Measurements from ENCODE around the gene RWDD4. TPM values are rescaled to one million over a fixed set of nuclear protein-coding genes. Genes with fewer than 3 reads are reported as not detected.

The RWDD4 gene
- total and polyA plus RNA-seq, 5 donors = 14.2 to 21.4 (median 18.0) TPM

GRCh38 chr4:183620421-183620820, 38.6 kb downstream of the RWDD4 start:
- DNase-seq (no peak), ATAC-seq (no peak)
- no peaks in the 10 kb centered on the region for H3K27me3 ChIP-seq (ENCODE audit: control insufficient read depth, insufficient read depth)
- 74% methylated on average over 2 of the region's 2 CpGs for WGBS
- no peak overlapping the region for H3K4me3 ChIP-seq (ENCODE audit: low read length)
- H3K27ac ChIP-seq (ENCODE audit: low read length) = no peak overlapping the region
- intact Hi-C loops (cut with DNase I) = no loop called here
- H3K9me3 ChIP-seq (ENCODE audit: control insufficient read depth, low read length) = no peaks in the 10 kb centered on the region
- no peaks in the 10 kb centered on the region for H3K4me1 ChIP-seq (ENCODE audit: control insufficient read depth, insufficient read depth, low read length)

DNA sequence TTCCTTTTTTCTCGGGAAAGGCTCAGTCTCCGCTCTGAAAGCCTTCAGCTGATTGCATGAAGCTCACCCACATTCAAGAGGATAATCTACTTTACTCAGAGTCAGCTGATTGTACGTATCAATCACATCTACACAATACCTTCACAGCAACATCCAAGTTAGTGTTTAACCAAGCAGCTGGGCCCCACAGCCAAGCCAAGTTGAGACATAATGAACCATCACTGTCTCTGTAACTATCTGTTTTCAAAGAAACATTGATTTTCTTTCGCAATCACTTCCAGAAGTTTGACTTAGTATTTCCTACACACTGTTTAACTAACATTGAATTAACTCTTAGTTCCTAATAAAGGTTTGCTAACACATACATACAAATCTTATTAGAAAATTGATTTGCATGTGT, 40.3 kb downstream of the RWDD4 start:
- Histone ChIP-seq H3K4me1 (ENCODE audit: control insufficient read depth, insufficient read depth, low read length) (no peaks in the 10 kb centered on the region), H3K9me3 (ENCODE audit: control insufficient read depth, low read length) (no peaks in the 10 kb centered on the region), H3K27me3 (ENCODE audit: control insufficient read depth, insufficient read depth) (no peaks in the 10 kb centered on the region), H3K27ac (ENCODE audit: low read length) (no peak overlapping the region), H3K4me3 (ENCODE audit: low read length) (no peak overlapping the region)
- intact Hi-C loops (cut with DNase I) = no loop called here
- WGBS = 69% methylated on average over 4 of the region's 4 CpGs
- ATAC-seq = no peak
- DNase-seq = no peak

DNA sequence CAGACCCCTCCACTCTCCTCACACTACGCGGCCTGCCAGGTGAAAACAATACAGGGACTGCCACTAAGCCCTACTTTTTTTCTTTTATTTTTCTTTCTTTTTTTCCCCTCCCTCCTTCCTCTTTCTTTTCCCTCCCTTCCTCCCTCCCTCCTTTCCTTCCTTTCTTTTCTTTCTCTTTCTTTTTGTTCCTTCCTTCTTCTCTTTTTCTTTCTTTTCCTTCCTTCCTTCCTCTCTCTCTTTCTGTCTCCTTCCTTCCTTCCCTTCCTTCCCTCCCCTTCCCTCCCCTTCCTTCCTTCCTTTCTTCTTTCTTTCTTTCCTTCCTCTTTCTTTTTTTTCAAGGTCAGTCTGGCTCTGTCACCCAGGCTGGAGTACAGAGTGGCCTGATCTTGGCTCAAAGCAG, 41.9 kb downstream of the RWDD4 start:
- Histone ChIP-seq H3K4me1 (ENCODE audit: control insufficient read depth, insufficient read depth, low read length) (no peaks in the 10 kb centered on the region), H3K27me3 (ENCODE audit: control insufficient read depth, insufficient read depth) (no peaks in the 10 kb centered on the region), H3K4me3 (ENCODE audit: low read length) (no peak overlapping the region), H3K27ac (ENCODE audit: low read length) (no peak overlapping the region), H3K9me3 (ENCODE audit: control insufficient read depth, low read length) (no peaks in the 10 kb centered on the region)
- ATAC-seq (no peak), DNase-seq (no peak)
- 96% methylated on average over 2 of the region's 2 CpGs for WGBS
- intact Hi-C loops (cut with DNase I) = no loop called here

DNA sequence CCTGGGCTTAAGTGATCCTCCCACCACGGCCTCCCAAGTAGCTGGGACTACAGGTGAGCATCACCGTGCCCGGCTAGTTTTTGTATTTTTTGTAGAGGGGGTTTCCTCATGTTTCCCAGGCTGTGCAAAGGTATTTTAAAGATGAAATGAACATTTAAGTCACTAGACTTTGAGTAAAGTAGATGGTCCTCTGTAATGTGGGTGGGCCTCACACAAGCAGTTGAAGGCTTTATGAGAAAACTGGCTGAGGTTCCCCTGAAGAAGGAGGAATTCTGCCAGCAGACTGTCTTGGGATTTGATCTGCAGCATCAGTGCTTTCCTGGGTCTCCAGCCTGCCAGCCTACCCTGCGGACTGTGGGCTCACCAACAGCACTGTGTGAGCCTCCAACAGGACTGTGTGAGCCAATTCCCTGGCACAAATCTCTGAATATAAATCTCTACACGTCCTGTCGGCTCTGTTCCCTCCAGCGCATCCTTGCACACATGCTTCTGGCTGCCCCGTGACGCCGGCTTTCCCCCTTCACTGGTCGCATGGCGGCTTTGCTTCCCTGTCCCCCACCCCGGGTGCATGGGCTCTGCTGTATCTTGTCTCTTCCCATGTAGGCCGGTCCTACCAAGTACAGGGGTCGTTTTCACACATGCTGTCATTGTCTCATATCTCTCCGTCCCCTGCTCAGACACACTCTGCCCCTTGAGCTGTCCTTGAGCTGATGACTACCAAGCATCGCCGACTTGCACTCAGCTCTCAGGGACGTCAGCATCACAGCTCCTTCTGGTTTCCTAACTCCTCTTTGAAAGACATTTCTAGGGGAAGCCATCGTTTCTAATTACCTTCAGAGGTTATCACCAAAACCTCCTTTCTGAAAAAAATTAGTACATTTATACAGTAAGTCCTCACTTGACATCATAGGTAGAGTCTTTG, 46.4 kb downstream of the RWDD4 start:
- Histone ChIP-seq H3K4me3 (ENCODE audit: low read length) (no peak overlapping the region), H3K9me3 (ENCODE audit: control insufficient read depth, low read length) (no peaks in the 10 kb centered on the region), H3K4me1 (ENCODE audit: control insufficient read depth, insufficient read depth, low read length) (no peaks in the 10 kb centered on the region), H3K27ac (ENCODE audit: low read length) (no peak overlapping the region), H3K27me3 (ENCODE audit: control insufficient read depth, insufficient read depth) (no peaks in the 10 kb centered on the region)
- WGBS = 78% methylated on average over 20 of the region's 20 CpGs
- intact Hi-C loops (cut with DNase I) = no loop called here
- DNase-seq (no peak), ATAC-seq (no peak)

GRCh38 chr4:183611210-183611830, 47.7 kb downstream of the RWDD4 start:
- Histone ChIP-seq H3K9me3 (ENCODE audit: control insufficient read depth, low read length) (no peaks in the 10 kb centered on the region), H3K27ac (ENCODE audit: low read length) (no peak overlapping the region), H3K4me1 (ENCODE audit: control insufficient read depth, insufficient read depth, low read length) (no peaks in the 10 kb centered on the region), H3K27me3 (ENCODE audit: control insufficient read depth, insufficient read depth) (no peaks in the 10 kb centered on the region), H3K4me3 (ENCODE audit: low read length) (no peak overlapping the region)
- WGBS = 88% methylated on average over 15 of the region's 15 CpGs
- intact Hi-C loops (cut with DNase I) = no loop called here
- ATAC-seq (no peak), DNase-seq (no peak)

DNA sequence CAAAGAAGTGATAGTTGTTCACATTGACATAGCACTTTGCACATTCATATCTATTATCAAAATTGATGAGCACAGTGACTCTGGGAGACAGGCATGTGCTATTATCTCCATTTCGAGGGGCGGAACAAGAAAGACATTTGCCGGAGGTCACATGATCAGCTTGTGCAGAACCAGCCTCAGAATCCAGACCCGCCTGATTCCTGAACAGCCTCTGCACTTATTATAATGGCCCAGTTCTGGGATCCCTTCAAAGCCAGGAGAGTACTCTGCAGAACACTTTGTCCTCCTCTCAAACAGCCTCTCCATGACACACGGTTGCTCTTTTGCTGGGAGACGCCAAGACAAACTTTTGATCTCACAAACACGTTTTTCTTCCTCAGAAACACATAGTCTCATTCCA, 48.4 kb downstream of the RWDD4 start:
- intact Hi-C loops (cut with DNase I) = no loop called here
- no peaks in the 10 kb centered on the region for H3K9me3 ChIP-seq (ENCODE audit: control insufficient read depth, low read length)
- ATAC-seq = peak; percentile 26 to 41
- H3K27ac ChIP-seq (ENCODE audit: low read length) = no peak overlapping the region
- H3K4me3 ChIP-seq (ENCODE audit: low read length) = no peak overlapping the region
- WGBS = 46% methylated on average over 7 of the region's 7 CpGs
- no peaks in the 10 kb centered on the region for H3K27me3 ChIP-seq (ENCODE audit: control insufficient read depth, insufficient read depth)
- H3K4me1 ChIP-seq (ENCODE audit: control insufficient read depth, insufficient read depth, low read length) = no peaks in the 10 kb centered on the region
- no peak for DNase-seq

DNA sequence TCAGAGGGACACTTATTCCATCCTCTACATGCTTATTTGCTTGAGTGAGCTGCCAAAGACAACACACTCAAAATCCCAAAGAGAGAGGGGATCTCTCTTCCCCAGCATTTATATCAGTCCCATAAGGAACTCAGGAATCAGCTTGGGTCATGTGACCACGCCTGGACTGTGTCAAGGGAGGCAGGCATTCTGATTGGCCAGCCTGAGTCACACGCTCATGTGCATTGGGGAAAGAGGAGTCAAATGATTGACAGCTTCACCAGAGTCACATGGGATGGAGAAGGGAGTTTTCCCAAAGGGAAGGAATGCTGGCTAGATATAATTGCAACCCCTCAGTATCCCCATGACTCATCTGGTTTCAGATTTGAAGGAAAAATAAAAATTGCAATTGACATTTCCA, 49.0 kb downstream of the RWDD4 start:
- H3K27me3 ChIP-seq (ENCODE audit: control insufficient read depth, insufficient read depth) = no peaks in the 10 kb centered on the region

GRCh38 chr4:183609151-183609550, 49.8 kb downstream of the RWDD4 start:
- DNase-seq = no peak
- Histone ChIP-seq H3K27ac (ENCODE audit: low read length) (no peak overlapping the region), H3K4me1 (ENCODE audit: control insufficient read depth, insufficient read depth, low read length) (no peaks in the 10 kb centered on the region), H3K4me3 (ENCODE audit: low read length) (no peak overlapping the region), H3K27me3 (ENCODE audit: control insufficient read depth, insufficient read depth) (no peaks in the 10 kb centered on the region), H3K9me3 (ENCODE audit: control insufficient read depth, low read length) (no peaks in the 10 kb centered on the region)
- intact Hi-C loops (cut with DNase I) = loop anchor here in 1 of 4 donors (10.0 kb wide), 2 partner anchors 104 to 134 kb away; partner anchors contain the start of gene ING2
- no peak for ATAC-seq
- WGBS = 94% methylated on average over 9 of the region's 9 CpGs

More for the DNA sequence above, 49.0 kb downstream of the RWDD4 start:
- DNase-seq (no peak), ATAC-seq (peak in 1 of 2 donors; percentile 64)
- Histone ChIP-seq H3K4me3 (ENCODE audit: low read length) (no peak overlapping the region), H3K27ac (ENCODE audit: low read length) (no peak overlapping the region), H3K4me1 (ENCODE audit: control insufficient read depth, insufficient read depth, low read length) (no peaks in the 10 kb centered on the region), H3K9me3 (ENCODE audit: control insufficient read depth, low read length) (no peaks in the 10 kb centered on the region)
- 84% methylated on average over 2 of the region's 2 CpGs for WGBS
- intact Hi-C loops (cut with DNase I) = no loop called here

- no peak overlapping the region for H3K4me3 ChIP-seq (ENCODE audit: low read length)
- WGBS = 70% methylated on average over 4 of the region's 4 CpGs
- ATAC-seq (no peak), DNase-seq (no peak)
- H3K9me3 ChIP-seq (ENCODE audit: control insufficient read depth, low read length) = no peaks in the 10 kb centered on the region
- intact Hi-C loops (cut with DNase I) = loop anchor here in 1 of 4 donors (10.0 kb wide), 2 partner anchors 103 to 133 kb away; partner anchors contain the start of gene ING2
- H3K27me3 ChIP-seq (ENCODE audit: control insufficient read depth, insufficient read depth) = no peaks in the 10 kb centered on the region
- no peak overlapping the region for H3K27ac ChIP-seq (ENCODE audit: low read length)
- no peaks in the 10 kb centered on the region for H3K4me1 ChIP-seq (ENCODE audit: control insufficient read depth, insufficient read depth, low read length)
These were observed 51.1 kb downstream of the RWDD4 start for GRCh38 chr4:183607894-183608293.

DNA sequence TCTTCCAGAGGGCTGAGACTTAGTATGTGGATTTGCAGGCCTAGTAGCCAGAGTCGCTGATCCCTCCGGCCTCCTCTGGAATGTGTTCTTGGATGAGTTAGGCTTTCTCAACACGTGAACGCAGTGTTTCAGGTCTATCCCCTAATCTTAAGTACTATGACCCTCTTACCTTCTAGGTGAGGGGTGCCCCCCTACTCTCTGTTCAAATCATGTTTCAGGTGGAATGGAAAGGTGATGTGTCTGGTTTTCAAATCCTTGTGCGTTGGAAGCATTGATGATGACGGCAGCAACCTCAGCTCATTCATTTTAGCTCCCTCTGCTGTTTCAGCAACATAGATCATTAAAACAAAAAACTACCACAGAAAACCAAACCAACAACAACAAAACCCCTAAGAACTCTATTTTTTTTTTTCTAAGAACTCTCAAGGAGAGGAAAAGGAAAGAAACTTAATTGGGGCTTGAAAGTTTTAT, 56.4 kb downstream of the RWDD4 start:
- ATAC-seq (no peak), DNase-seq (no peak)
- H3K9me3 ChIP-seq (ENCODE audit: control insufficient read depth, low read length) = no peaks in the 10 kb centered on the region
- H3K4me1 ChIP-seq (ENCODE audit: control insufficient read depth, insufficient read depth, low read length) = no peaks in the 10 kb centered on the region
- no peaks in the 10 kb centered on the region for H3K27me3 ChIP-seq (ENCODE audit: control insufficient read depth, insufficient read depth)
- intact Hi-C loops (cut with DNase I) = loop anchor here in 3 of 4 donors (5.0 to 10.0 kb wide), 3 partner anchors 98 to 130 kb away; partner anchors contain the start of gene ING2 (in 1 of the 3)
- no peak overlapping the region for H3K4me3 ChIP-seq (ENCODE audit: low read length)
- 40% methylated on average over 6 of the region's 6 CpGs for WGBS
- no peak overlapping the region for H3K27ac ChIP-seq (ENCODE audit: low read length)

DNA sequence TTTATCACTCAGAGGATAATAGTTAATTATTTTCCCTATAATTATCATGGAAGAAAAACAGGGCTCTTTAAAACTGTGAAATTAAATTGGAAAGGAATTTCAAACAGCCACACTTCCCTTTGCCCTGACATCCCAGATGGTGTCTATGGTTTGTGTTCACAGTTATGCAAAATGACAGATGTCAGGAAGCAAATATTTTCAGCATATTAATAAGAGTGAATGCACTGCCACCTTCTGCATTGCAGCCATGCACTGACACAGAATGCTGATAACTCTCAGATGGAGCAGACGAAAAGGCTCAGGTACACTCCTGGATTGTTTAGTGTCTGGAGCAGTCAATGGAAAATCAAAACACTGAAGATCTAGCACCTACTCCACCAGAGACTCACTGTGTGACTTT, 57.6 kb downstream of the RWDD4 start:
- Histone ChIP-seq H3K4me3 (ENCODE audit: low read length) (no peak overlapping the region), H3K27ac (ENCODE audit: low read length) (no peak overlapping the region), H3K9me3 (ENCODE audit: control insufficient read depth, low read length) (no peaks in the 10 kb centered on the region), H3K27me3 (ENCODE audit: control insufficient read depth, insufficient read depth) (no peaks in the 10 kb centered on the region), H3K4me1 (ENCODE audit: control insufficient read depth, insufficient read depth, low read length) (no peaks in the 10 kb centered on the region)
- no peak for DNase-seq
- intact Hi-C loops (cut with DNase I) = loop anchor here in 3 of 4 donors (5.0 to 10.0 kb wide), 3 partner anchors 97 to 129 kb away; partner anchors contain the start of gene ING2 (in 1 of the 3)
- ATAC-seq = peak in 1 of 2 donors; percentile 47
- 61% methylated on average over 1 of the region's 1 CpG for WGBS
